Measurements from ENCODE around the gene DNAJB5. TPM values are rescaled to one million over a fixed set of nuclear protein-coding genes. Genes with fewer than 3 reads are reported as not detected.
A peak's percentile ranks its signal among the peaks of the same experiment; 100 is the strongest.
"Not testable (repeated sequence)": the region's sequence is repeated elsewhere in the genome, so short reads cannot be mapped to it uniquely, and the experiment has no call there.

DNAJB5 gene
- polyA plus RNA-seq, 12 donors = 16.8 to 60.6 (median 38.4) TPM; not detected in 1

- no peak for DNase-seq
These were observed 7.3 kb downstream of the DNAJB5 start for GRCh38 chr9:34996905-34997279.

DNA sequence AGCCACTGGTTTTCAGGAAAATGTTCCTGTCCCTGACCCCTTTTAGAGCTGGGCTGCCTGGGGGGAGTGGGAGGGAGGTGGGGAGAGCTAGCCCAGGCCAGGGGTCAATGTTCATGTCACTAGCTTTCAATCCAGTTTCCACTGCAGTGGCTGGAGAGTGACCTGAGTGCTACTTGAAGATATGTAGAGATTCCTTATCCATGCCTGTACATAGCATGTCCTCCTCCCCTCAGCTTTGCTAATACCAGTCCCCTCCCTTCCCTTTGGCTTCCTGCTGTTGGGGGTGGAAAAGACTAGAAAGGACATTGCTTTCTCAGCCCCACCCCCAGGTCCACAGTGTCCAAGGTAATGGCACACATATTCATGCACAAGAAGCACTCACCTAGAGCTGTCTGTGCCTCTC is 7.8 kb downstream of the DNAJB5 start:
- no peak for DNase-seq

GRCh38 chr9:34998266-34998665 is 8.7 kb downstream of the DNAJB5 start:
- no peak for DNase-seq

- no peak for DNase-seq
These were observed 10.0 kb downstream of the DNAJB5 start for GRCh38 chr9:34999576-34999975.

DNA sequence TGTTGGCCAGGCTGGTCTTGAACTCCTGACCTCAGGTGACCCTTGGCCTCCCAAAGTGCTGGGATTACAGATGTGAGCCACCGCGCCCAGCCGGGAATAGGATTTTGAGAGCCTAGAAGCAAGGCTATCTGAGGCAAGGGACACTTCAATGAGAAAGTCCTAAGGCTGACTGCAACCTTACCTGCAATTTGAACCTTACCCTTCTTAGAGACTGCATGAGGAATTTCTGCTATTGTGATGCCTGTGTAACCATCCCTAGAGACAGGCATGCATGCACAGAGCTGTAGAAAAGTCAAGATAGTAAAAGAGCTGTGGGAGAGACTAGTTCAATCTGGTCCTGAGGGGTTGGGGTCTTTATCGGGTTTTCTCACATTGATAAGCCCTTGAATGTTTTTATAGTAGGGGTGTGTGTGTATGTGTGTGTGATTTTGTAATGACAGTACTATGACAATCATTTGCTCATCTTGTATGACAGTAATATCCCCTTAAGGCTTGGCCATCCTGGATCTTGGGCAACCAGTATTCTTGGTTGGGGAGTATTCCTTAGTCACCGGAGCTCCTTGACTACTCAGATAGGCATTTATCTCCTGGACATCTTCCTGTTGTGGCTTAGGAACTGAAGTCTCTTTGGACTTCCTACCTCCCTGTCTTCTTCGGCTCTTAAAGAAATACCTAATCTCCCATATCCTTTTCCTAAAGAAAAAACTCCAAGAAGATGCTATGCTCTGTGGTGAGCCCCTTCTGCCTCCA is 11.2 kb downstream of the DNAJB5 start:
- no peak for DNase-seq

GRCh38 chr9:35001285-35001677 is 11.7 kb downstream of the DNAJB5 start:
- DNase-seq = no peak

- DNase-seq = no peak
These were observed 12.4 kb downstream of the DNAJB5 start for GRCh38 chr9:35001803-35002502.

DNA sequence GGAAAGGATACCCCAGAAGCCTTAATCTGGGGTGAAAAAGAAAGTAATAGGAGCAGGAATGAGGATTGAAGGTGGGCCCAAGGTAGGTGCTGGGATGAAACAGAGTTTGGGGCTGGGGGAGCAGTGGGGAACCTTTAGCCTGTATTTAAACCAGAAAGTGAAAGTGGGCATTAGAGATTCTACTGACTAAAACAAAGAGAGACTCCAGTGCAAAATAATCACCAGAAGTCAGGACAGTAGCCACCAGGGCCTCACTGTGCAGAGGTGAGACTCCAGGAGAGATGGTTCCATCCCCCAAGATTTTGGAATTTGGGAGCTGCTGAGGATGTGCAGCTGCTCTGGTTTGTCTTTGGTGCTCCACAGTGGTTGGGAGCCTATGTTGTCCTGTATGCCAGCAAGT is 13.1 kb downstream of the DNAJB5 start:
- no peak for DNase-seq

- not testable (repeated sequence) for DNase-seq
These were observed 14.8 kb downstream of the DNAJB5 start for GRCh38 chr9:35004299-35004698.

DNA sequence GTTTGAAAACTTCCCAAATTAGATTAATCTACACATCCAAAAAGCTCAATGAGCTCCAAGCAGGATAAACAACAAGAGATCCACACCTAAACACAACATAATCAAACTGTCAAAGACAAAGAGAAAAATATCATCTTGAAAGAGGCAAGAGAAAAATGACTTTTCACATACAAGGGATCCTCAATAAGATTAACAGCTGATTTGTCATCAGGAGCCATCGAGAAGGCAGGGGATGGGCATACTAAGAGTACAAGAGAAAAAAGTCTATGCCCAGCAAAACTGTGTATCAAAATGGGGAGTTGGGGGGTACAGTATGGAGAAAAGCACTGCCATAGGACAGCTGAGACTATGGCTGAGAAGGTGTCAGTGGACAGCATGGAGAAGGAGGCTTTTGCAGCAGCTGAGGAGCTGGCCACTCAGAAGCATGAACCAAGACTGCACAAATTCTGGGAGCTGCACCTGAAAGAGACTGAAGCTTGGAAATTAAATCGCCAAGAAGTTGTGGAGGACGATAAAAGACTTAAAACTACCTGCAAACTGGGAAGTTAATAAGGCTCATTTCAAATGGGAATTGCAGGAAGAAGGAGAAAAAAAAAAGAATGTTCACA is 20.9 kb downstream of the DNAJB5 start:
- no peak for DNase-seq

GRCh38 chr9:35014517-35014916 is 25.0 kb downstream of the DNAJB5 start:
- DNase-seq = no peak

DNA sequence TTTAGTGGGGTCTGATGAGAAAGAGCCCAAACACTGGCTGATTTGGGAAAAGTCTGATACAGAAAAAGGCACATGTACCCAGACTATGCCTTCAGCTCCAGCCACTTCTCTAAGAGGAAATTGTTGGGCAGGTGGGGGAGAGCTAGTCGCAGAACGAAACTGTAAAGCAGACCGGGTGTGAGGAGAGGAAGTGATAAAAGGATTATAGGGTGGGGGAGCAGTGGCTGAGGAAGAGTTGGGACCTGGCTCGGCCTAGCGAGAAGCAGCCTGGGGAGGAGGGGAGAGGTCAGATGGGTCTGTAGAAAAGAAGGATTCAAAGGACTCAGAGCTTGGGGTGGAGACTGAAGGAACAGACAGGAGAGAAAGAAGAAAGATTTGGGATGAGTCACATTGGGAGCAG is 33.9 kb downstream of the DNAJB5 start:
- not testable (repeated sequence) for DNase-seq

- DNase-seq = no peak
These were observed 37.1 kb downstream of the DNAJB5 start for GRCh38 chr9:35026671-35027070.

- no peak for DNase-seq
These were observed 37.8 kb downstream of the DNAJB5 start for GRCh38 chr9:35027374-35027773.

DNA sequence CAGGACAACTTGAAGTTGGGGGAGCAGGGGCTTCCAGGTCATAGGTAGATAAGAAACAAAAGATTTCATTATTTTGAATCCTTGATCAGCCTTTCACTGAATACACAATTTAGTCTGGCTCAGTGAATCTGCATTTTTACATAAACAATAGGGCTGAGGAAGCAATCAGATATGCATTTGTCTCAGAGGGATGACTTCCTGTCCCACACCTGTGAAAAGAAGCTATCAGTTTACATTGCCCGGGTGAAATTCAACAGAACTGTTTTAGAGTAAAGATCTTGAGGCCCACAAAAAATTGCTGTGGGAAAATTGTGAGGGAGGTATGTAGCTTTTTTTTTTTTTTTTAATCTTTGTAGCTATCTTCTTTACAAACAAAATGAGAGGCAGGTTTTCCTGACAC is 38.3 kb downstream of the DNAJB5 start:
- DNase-seq = no peak

DNA sequence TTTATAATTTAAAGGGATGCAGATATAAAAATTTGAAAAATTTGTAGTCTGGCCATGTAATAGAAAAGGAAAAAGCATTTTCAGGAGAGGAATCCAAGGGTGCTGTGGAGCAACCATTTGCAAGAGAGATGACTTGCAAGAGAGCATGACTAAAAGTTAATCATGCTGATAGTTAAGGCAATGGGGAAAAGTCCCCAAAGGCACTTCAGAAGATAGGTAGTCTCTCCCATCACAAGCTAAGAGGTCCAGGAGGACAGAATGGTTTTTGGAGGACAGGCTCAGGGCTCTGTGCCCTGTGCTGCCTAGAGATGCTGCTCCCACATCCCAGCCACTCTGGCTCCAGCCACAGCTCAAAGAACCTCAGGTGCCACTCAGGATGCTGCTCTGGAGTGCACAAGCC is 38.8 kb downstream of the DNAJB5 start:
- no peak for DNase-seq

GRCh38 chr9:35029241-35029640 is 39.7 kb downstream of the DNAJB5 start:
- DNase-seq = no peak

DNA sequence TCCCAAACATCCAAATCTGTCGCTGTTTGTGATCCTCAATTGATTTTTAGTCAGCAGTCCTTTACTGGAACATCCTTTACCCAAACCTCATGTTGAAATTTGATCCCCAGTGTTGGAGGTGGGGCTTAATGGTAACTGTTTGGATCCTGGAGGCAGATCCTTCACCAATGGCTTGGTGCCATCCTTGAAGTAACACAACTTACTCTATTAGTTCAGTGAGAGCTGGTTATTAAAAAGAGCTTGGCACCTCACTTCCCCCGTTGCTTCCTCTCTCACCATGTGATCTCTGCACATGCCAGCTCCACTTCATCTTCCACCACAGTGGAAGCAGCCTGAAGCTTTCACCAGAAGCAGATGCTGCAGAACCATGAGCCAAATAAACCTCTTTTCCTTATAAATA is 40.3 kb downstream of the DNAJB5 start:
- DNase-seq = no peak

- DNase-seq = no peak
These were observed 43.6 kb downstream of the DNAJB5 start for GRCh38 chr9:35033101-35033500.

GRCh38 chr9:35035851-35036701 is 46.5 kb downstream of the DNAJB5 start:
- peak; percentile 14 for DNase-seq

DNA sequence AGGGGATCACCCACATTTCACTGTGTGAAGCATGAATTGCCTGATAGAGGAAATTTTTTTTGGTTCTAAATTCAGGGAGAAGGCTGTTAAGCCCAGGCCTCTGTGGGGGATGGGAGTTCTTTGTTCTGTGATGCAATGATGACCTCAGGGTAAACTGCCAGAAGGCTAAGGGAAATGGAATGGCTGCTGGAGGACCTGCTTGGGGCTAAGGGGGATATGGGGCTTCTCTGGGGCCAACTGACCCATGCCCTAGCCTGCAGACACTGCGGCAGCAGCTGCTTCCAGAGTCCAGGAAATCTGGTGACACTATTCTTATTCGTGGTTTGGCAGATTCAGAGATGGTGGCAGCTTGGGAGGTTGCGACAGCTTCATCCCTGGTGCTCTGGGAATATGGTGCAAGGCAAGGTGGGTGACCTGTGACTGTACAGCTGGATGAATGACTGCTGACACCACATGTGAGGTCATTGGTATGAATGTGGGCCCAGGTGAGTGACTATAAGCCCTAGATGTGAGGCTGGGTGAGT is 52.6 kb downstream of the DNAJB5 start:
- DNase-seq = no peak

All from muscle of arm (tissue), 12 donors.